Liver (tissue), 2 donors: Measurements from ENCODE around the gene EBP.

Experiments
- TAF1 ChIP-seq: conservative IDR thresholded peaks from 2 replicates; pipeline ENCODE4 v1.6.1; 2016; ENCODE audit warnings: antibody characterized with exemption, mild to moderate bottlenecking
- TF ChIP-seq, protein P1 (sequence below): IDR thresholded peaks from 2 replicates; pipeline ENCODE4 v1.6.1; 2016; ENCODE audit warnings: antibody characterized with exemption
- donor health status: healthy.

DNA sequence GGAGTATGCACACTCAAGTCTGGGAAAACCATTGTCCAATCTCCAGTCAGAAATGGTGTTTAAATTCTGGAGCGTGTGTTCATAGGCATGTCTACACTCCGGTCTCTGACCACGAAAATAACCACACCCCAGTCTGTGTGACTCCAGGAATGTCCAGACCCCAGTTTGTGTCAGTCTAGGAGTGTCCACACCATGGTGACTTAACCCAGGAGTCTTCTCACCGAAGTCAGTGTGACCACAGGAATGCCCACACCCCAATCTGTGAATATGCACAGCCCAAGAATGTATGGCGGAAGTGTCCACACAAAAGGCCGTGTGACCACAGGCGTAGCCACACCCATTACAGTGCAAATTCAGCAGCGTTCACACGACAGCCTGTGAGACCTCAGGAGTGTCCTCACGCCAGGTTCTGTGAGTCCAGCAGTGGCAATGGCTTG is 34.2 kb upstream of the EBP start:
- no peak for TF ChIP-seq TAF1
- TF ChIP-seq, protein P1, sequence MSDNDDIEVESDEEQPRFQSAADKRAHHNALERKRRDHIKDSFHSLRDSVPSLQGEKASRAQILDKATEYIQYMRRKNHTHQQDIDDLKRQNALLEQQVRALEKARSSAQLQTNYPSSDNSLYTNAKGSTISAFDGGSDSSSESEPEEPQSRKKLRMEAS, result no peak
